Measurements from ENCODE around the gene RHOU.

The RHOU gene

GRCh38 chr1:228744918-228745317 lies 9.6 kb downstream of the RHOU start:
- H3K4me3 ChIP-seq (ENCODE audit: low read depth, low read length): no peak overlapping the region
- DNase-seq (ENCODE audit: low read depth): no peak
- TF ChIP-seq MYC (IDR thresholded peaks at IDR 0.05; ENCODE audit: low read depth, low read length) (no peak), MAX (IDR thresholded peaks at IDR 0.05; ENCODE audit: low read depth, low read length) (no peak), POLR2A (IDR thresholded peaks at IDR 0.05; ENCODE audit: extremely low read depth, insufficient read length) (no peak), CTCF (IDR thresholded peaks at IDR 0.05; ENCODE audit: low read depth, low read length) (no peak)

- DNase-seq (ENCODE audit: low read depth): no peak
- no peak overlapping the region for H3K4me3 ChIP-seq (ENCODE audit: low read depth, low read length)
- TF ChIP-seq MAX (IDR thresholded peaks at IDR 0.05; ENCODE audit: low read depth, low read length) (no peak), MYC (IDR thresholded peaks at IDR 0.05; ENCODE audit: low read depth, low read length) (no peak), POLR2A (IDR thresholded peaks at IDR 0.05; ENCODE audit: extremely low read depth, insufficient read length) (no peak), CTCF (IDR thresholded peaks at IDR 0.05; ENCODE audit: low read depth, low read length) (no peak)
Observed at GRCh38 chr1:228745497-228745896, 10.2 kb downstream of the RHOU start.

- DNase-seq (ENCODE audit: low read depth): no peak
- TF ChIP-seq POLR2A (IDR thresholded peaks at IDR 0.05; ENCODE audit: extremely low read depth, insufficient read length): no peak
- no peak for TF ChIP-seq MAX (IDR thresholded peaks at IDR 0.05; ENCODE audit: low read depth, low read length)
- TF ChIP-seq MYC (IDR thresholded peaks at IDR 0.05; ENCODE audit: low read depth, low read length): no peak
- TF ChIP-seq CTCF (IDR thresholded peaks at IDR 0.05; ENCODE audit: low read depth, low read length): no peak
- H3K4me3 ChIP-seq (ENCODE audit: low read depth, low read length): no peak overlapping the region
Observed at GRCh38 chr1:228747301-228747935, 12.1 kb downstream of the RHOU start.

- no peak for DNase-seq (ENCODE audit: low read depth)
- TF ChIP-seq MAX (IDR thresholded peaks at IDR 0.05; ENCODE audit: low read depth, low read length): no peak
- TF ChIP-seq CTCF (IDR thresholded peaks at IDR 0.05; ENCODE audit: low read depth, low read length): no peak
- no peak for TF ChIP-seq POLR2A (IDR thresholded peaks at IDR 0.05; ENCODE audit: extremely low read depth, insufficient read length)
- no peak for TF ChIP-seq MYC (IDR thresholded peaks at IDR 0.05; ENCODE audit: low read depth, low read length)
- no peak overlapping the region for H3K4me3 ChIP-seq (ENCODE audit: low read depth, low read length)
Observed at GRCh38 chr1:228748029-228748428, 12.8 kb downstream of the RHOU start.

GRCh38 chr1:228748431-228748830 lies 13.2 kb downstream of the RHOU start:
- DNase-seq (ENCODE audit: low read depth): peak; percentile 50
- H3K4me3 ChIP-seq (ENCODE audit: low read depth, low read length): no peak overlapping the region
- TF ChIP-seq MAX (IDR thresholded peaks at IDR 0.05; ENCODE audit: low read depth, low read length): 0 out of 2 replicates have a peak, but pooled peaks have one; percentile 29
- no peak for TF ChIP-seq POLR2A (IDR thresholded peaks at IDR 0.05; ENCODE audit: extremely low read depth, insufficient read length)

- no peak for DNase-seq (ENCODE audit: low read depth)
- H3K4me3 ChIP-seq (ENCODE audit: low read depth, low read length): no peak overlapping the region
- TF ChIP-seq MAX (IDR thresholded peaks at IDR 0.05; ENCODE audit: low read depth, low read length): no peak
- TF ChIP-seq MYC (IDR thresholded peaks at IDR 0.05; ENCODE audit: low read depth, low read length): no peak
- TF ChIP-seq POLR2A (IDR thresholded peaks at IDR 0.05; ENCODE audit: extremely low read depth, insufficient read length): no peak
- no peak for TF ChIP-seq CTCF (IDR thresholded peaks at IDR 0.05; ENCODE audit: low read depth, low read length)
Observed at GRCh38 chr1:228749765-228750164, 14.5 kb downstream of the RHOU start.

Data from NB4 (cell line).